ENCODE measurements around the gene CCDC88C.

CCDC88C gene

DNA sequence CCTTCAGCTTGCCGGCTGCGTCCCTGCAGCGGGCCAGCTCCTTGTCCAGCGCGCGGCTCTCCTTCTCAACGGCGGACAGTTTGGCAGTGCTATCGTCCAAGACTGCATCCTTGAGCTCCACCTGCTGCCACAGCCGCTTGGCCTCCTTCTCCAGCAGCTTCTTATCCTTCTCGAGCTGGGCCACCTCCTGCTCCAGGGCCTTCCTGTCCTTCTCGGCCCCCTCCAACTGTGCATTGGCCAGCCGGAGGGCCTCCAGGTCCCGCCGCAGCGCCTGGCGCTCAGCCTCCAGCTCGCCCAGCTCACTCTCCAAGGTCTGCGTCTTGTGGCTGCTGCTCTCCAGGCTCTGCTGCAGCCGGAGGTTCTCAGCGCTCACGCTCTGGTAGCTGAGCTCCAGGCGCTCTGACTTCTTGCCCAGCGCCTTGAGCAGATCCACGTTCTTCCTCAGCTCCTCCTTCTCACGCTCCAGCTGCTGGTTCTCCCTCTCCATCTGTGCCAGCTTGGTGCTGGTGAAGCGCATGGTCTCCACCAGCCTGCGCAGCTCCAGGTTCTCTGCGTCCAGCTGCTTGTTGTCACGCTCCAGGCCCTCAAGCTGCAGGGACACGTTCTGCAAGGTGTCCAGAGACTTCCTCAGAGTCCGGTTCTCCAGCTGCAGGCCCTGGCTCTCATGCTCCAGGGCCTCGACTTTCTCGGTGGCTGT is 104.3 kb downstream of the CCDC88C start:
- no peak overlapping the region for H3K4me3 ChIP-seq (ENCODE audit: low read length in 2 of 2)
- no peak overlapping the region for H3K9ac ChIP-seq (ENCODE audit: low read length in 2 of 2)
- H3K4me1 ChIP-seq (ENCODE audit: control insufficient read depth, insufficient read depth, low read length): peaks cover 11% of the 10 kb centered on the region
- H3K9me3 ChIP-seq (ENCODE audit: control insufficient read depth in 2 of 2, low read length in 2 of 2): no peaks in the 10 kb centered on the region
- H3K27ac ChIP-seq (ENCODE audit: low read length): no peak overlapping the region
- H3K27me3 ChIP-seq (ENCODE audit: control insufficient read depth in 1 of 2, insufficient read depth in 2 of 2, low read length in 2 of 2): no peaks in the 10 kb centered on the region
- H3K36me3 ChIP-seq (ENCODE audit: control insufficient read depth in 2 of 2, insufficient read depth in 2 of 2, low read length in 2 of 2): peaks cover 3 to 9% of the 10 kb centered on the region in 2 donors

DNA sequence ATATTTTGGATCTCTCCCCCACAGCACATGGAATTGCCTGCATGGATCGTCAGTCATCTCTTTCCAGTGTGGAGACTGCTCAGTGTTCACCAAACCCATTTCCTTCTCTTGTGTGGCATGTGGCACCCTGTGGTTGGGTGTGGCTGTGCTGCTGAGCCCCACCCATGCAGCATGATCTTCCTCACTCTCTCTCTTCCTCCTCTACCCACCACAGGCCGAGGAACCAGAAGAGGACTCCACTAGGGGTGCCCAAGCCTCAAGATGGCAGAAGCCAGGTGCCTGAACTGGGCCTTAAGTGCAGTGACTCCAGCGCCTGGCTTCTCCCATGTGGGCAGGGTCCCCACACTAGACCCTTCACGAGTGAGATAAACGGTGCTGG is 106.3 kb downstream of the CCDC88C start:
- no peaks in the 10 kb centered on the region for H3K27me3 ChIP-seq (ENCODE audit: control insufficient read depth in 1 of 2, insufficient read depth in 2 of 2, low read length in 2 of 2)
- H3K9ac ChIP-seq (ENCODE audit: low read length in 2 of 2): no peak overlapping the region
- no peaks in the 10 kb centered on the region for H3K4me1 ChIP-seq (ENCODE audit: control insufficient read depth, insufficient read depth, low read length)
- H3K27ac ChIP-seq (ENCODE audit: low read length): no peak overlapping the region
- no peak overlapping the region for H3K4me3 ChIP-seq (ENCODE audit: low read length in 2 of 2)
- no peaks in the 10 kb centered on the region for H3K9me3 ChIP-seq (ENCODE audit: control insufficient read depth in 2 of 2, low read length in 2 of 2)
- peaks cover 18 to 27% of the 10 kb centered on the region in 2 donors for H3K36me3 ChIP-seq (ENCODE audit: control insufficient read depth in 2 of 2, insufficient read depth in 2 of 2, low read length in 2 of 2)

DNA sequence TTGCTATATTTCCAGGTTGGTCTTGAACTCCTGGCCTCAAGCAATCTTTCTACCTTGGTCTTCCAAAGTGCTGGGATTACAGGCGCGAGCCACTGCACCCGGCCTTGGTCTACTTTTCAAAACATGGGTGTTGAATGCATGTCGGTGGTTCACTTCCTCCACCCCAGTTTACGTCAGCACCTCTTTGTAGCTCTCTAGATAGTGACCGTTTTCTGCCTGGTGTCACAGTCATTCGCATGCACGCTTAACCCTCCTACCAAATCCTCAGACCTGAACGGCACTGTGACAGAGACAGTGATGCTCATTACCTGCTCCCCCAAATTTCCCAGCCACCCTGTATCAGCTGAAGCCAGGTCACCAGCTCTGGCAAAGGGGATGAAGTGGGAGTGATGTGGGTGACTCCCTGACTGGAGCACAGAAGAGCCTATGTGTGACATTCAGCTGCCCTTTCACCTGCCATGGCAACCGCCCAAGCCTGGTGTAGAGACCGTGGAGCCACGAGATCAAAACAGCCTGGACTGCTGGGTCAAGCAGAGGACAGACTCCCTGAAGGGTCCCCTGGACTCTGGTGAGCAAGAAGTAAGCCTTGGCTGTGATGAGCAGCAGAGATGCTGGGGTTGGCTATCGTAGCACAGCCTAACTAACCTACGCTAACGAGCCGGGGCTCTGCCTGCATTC is 106.9 kb downstream of the CCDC88C start:
- H3K27ac ChIP-seq (ENCODE audit: low read length): no peak overlapping the region
- no peaks in the 10 kb centered on the region for H3K4me1 ChIP-seq (ENCODE audit: control insufficient read depth, insufficient read depth, low read length)
- no peak overlapping the region for H3K9ac ChIP-seq (ENCODE audit: low read length in 2 of 2)
- H3K27me3 ChIP-seq (ENCODE audit: control insufficient read depth in 1 of 2, insufficient read depth in 2 of 2, low read length in 2 of 2): no peaks in the 10 kb centered on the region
- no peaks in the 10 kb centered on the region for H3K9me3 ChIP-seq (ENCODE audit: control insufficient read depth in 2 of 2, low read length in 2 of 2)
- H3K4me3 ChIP-seq (ENCODE audit: low read length in 2 of 2): no peak overlapping the region
- peaks cover 23 to 28% of the 10 kb centered on the region in 2 donors for H3K36me3 ChIP-seq (ENCODE audit: control insufficient read depth in 2 of 2, insufficient read depth in 2 of 2, low read length in 2 of 2)

DNA sequence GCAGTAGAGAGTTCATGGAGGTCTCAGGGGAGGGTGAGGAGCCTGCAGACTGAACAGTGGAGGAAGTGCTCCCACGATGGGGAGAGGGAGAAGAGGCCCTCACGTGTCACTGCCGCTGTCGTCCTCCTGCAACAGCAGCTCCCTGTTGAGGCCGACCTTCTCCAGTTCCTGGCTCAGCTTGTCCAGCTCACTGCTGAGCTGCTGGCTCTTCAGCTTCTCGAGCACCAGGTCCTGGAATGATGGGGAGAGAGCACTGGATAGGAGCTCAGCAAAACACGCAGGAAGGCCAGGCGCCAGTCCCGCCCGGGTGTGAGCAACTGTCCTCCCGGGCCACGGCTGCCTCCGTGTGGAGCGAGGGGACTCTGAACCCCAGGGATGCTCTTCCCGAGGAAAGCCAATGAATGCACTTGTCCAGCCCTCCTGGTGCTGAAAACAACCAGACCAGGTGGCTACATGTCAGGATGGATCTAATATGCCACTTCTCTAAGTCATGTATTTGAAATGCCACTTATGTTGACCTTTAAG is 107.8 kb downstream of the CCDC88C start:
- no peaks in the 10 kb centered on the region for H3K27me3 ChIP-seq (ENCODE audit: control insufficient read depth in 1 of 2, insufficient read depth in 2 of 2, low read length in 2 of 2)
- H3K27ac ChIP-seq (ENCODE audit: low read length): no peak overlapping the region
- H3K9me3 ChIP-seq (ENCODE audit: control insufficient read depth in 2 of 2, low read length in 2 of 2): no peaks in the 10 kb centered on the region
- no peaks in the 10 kb centered on the region for H3K4me1 ChIP-seq (ENCODE audit: control insufficient read depth, insufficient read depth, low read length)
- H3K9ac ChIP-seq (ENCODE audit: low read length in 2 of 2): no peak overlapping the region
- no peak overlapping the region for H3K4me3 ChIP-seq (ENCODE audit: low read length in 2 of 2)
- H3K36me3 ChIP-seq (ENCODE audit: control insufficient read depth in 2 of 2, insufficient read depth in 2 of 2, low read length in 2 of 2): peaks cover 26 to 28% of the 10 kb centered on the region in 2 donors

DNA sequence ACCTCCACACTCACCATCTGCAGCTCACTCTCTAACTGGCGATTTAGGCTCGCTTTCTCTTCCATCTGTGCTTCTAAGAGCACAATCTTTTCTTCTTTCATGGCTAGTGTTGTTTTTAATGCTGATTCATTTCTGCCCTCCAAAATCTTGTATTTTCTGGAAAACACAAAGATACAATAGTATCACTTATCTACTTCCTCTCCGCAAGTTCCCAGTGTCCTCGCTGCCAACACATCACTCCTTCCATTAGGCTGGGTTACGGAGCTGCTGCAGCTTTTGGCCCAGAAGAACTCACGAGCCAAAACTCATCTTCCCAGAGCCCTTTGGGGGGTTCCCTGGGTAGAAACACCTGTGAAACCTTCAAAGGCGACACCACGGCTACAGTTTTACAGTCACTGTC is 109.3 kb downstream of the CCDC88C start:
- peaks cover 24 to 26% of the 10 kb centered on the region in 2 donors for H3K36me3 ChIP-seq (ENCODE audit: control insufficient read depth in 2 of 2, insufficient read depth in 2 of 2, low read length in 2 of 2)
- H3K9ac ChIP-seq (ENCODE audit: low read length in 2 of 2): no peak overlapping the region
- H3K9me3 ChIP-seq (ENCODE audit: control insufficient read depth in 2 of 2, low read length in 2 of 2): no peaks in the 10 kb centered on the region
- no peak overlapping the region for H3K27ac ChIP-seq (ENCODE audit: low read length)
- H3K27me3 ChIP-seq (ENCODE audit: control insufficient read depth in 1 of 2, insufficient read depth in 2 of 2, low read length in 2 of 2): no peaks in the 10 kb centered on the region
- peaks cover 2% of the 10 kb centered on the region for H3K4me1 ChIP-seq (ENCODE audit: control insufficient read depth, insufficient read depth, low read length)
- H3K4me3 ChIP-seq (ENCODE audit: low read length in 2 of 2): no peak overlapping the region

DNA sequence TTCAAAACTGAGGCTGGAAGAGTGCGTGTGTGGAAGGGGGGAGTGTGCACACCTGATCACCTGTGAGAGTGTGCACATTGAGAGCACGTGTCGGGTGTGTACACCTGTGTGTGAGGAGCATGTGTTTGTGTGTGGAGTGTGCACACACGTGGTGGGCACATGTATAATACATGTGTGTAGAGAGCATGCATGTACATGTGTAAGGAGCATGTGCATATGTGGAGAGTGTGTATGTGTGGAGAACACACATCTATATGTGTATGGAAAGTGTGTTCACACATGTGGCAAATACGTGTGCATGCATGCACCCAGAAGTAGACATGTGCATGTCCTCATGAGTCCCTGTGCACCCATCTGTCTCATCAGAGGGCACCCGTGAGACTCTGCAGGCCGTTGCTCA is 110.0 kb downstream of the CCDC88C start:
- Histone ChIP-seq H3K4me3 (ENCODE audit: low read length in 2 of 2) (no peak overlapping the region), H3K9ac (ENCODE audit: low read length in 2 of 2) (no peak overlapping the region), H3K9me3 (ENCODE audit: control insufficient read depth in 2 of 2, low read length in 2 of 2) (no peaks in the 10 kb centered on the region), H3K36me3 (ENCODE audit: control insufficient read depth in 2 of 2, insufficient read depth in 2 of 2, low read length in 2 of 2) (peaks cover 24 to 26% of the 10 kb centered on the region in 2 donors), H3K27ac (ENCODE audit: low read length) (no peak overlapping the region), H3K27me3 (ENCODE audit: control insufficient read depth in 1 of 2, insufficient read depth in 2 of 2, low read length in 2 of 2) (no peaks in the 10 kb centered on the region), H3K4me1 (ENCODE audit: control insufficient read depth, insufficient read depth, low read length) (peaks cover 4% of the 10 kb centered on the region)

DNA sequence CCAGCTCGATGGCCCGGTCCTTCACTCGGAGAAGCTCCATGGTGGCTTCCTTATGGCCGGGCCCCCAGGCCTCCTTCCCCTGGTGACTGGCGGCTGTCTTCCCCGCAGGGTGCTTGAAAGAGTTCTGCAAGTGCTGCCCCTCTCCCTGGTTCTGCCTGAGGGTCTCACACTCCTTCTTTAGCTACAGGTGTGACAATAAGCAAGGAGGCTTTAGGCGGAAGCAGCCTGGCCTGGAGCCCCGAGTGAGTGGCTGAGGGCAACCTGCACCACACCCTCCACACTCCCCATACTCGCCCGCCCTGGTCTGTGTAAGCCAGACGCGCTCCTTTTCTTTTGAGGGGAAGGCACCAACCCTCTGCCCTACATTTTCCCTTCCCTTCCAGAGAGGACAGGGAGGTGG is 110.6 kb downstream of the CCDC88C start:
- peaks cover 24 to 26% of the 10 kb centered on the region in 2 donors for H3K36me3 ChIP-seq (ENCODE audit: control insufficient read depth in 2 of 2, insufficient read depth in 2 of 2, low read length in 2 of 2)
- H3K27ac ChIP-seq (ENCODE audit: low read length): no peak overlapping the region
- H3K27me3 ChIP-seq (ENCODE audit: control insufficient read depth in 1 of 2, insufficient read depth in 2 of 2, low read length in 2 of 2): no peaks in the 10 kb centered on the region
- H3K9me3 ChIP-seq (ENCODE audit: control insufficient read depth in 2 of 2, low read length in 2 of 2): no peaks in the 10 kb centered on the region
- H3K4me1 ChIP-seq (ENCODE audit: control insufficient read depth, insufficient read depth, low read length): peaks cover 4% of the 10 kb centered on the region
- no peak overlapping the region for H3K9ac ChIP-seq (ENCODE audit: low read length in 2 of 2)
- H3K4me3 ChIP-seq (ENCODE audit: low read length in 2 of 2): no peak overlapping the region

DNA sequence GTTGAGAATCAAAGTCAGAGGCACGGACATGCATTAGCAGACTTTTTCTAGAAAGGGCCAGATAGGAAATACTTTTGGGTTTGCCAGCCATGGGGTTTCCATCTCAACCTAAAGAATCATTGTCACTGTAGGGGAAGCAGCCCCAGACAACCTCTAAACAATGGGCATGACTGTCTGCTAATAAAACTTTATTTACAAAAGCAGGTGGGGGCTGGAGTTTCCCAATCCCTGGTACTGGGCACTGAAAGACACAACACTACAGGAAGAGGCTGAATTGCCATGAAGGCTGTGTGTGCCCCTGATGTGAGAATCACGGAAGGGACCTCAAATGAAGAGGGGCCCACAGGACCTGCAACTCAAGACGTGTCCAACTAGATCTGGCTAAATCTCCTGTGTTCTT is 111.1 kb downstream of the CCDC88C start:
- H3K4me1 ChIP-seq (ENCODE audit: control insufficient read depth, insufficient read depth, low read length): peaks cover 4% of the 10 kb centered on the region
- no peak overlapping the region for H3K4me3 ChIP-seq (ENCODE audit: low read length in 2 of 2)
- no peak overlapping the region for H3K9ac ChIP-seq (ENCODE audit: low read length in 2 of 2)
- no peak overlapping the region for H3K27ac ChIP-seq (ENCODE audit: low read length)
- no peaks in the 10 kb centered on the region for H3K9me3 ChIP-seq (ENCODE audit: control insufficient read depth in 2 of 2, low read length in 2 of 2)
- H3K36me3 ChIP-seq (ENCODE audit: control insufficient read depth in 2 of 2, insufficient read depth in 2 of 2, low read length in 2 of 2): peaks cover 24 to 26% of the 10 kb centered on the region in 2 donors
- H3K27me3 ChIP-seq (ENCODE audit: control insufficient read depth in 1 of 2, insufficient read depth in 2 of 2, low read length in 2 of 2): no peaks in the 10 kb centered on the region

DNA sequence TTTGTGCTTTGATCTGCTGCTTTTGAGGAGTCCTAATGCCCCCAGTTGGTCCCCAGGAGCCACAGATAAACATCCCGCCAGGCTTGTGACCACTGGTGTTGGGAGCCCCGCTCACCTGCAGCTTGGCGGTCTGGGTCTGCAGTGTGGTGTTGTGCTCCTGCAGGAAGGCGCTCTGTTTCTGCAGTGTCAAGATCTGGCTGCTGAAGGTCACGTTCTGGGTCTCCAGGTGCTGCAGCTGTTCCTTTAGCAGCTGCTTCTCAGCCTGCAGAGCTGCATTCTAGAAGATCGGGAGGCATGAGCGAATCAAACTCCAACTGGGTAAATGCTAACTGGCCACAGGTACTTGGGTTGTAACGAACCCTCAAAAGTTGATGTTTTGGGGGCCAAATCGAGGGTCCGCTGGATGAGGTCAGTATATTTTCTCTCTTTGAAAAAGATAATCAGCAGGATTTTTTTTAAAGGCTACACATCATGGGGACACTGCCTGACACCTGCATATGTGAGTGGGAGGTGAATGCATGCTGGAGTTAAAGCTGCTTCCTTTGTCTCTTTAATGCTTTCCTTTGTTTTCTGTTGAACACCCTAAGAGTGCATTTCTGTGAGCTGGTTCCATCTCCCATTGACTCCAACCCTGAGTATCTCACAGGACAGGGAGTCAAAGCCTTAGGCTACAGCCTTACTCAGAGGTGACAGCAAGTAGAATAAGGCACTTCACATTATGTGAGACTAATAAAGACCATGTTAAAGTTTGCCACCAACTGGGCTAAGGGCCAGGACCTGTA is 111.8 kb downstream of the CCDC88C start:
- H3K9me3 ChIP-seq (ENCODE audit: control insufficient read depth in 2 of 2, low read length in 2 of 2): no peaks in the 10 kb centered on the region
- H3K27ac ChIP-seq (ENCODE audit: low read length): no peak overlapping the region
- no peak overlapping the region for H3K4me3 ChIP-seq (ENCODE audit: low read length in 2 of 2)
- H3K4me1 ChIP-seq (ENCODE audit: control insufficient read depth, insufficient read depth, low read length): peaks cover 4% of the 10 kb centered on the region
- H3K27me3 ChIP-seq (ENCODE audit: control insufficient read depth in 1 of 2, insufficient read depth in 2 of 2, low read length in 2 of 2): no peaks in the 10 kb centered on the region
- H3K9ac ChIP-seq (ENCODE audit: low read length in 2 of 2): no peak overlapping the region
- peaks cover 25 to 26% of the 10 kb centered on the region in 2 donors for H3K36me3 ChIP-seq (ENCODE audit: control insufficient read depth in 2 of 2, insufficient read depth in 2 of 2, low read length in 2 of 2)

DNA sequence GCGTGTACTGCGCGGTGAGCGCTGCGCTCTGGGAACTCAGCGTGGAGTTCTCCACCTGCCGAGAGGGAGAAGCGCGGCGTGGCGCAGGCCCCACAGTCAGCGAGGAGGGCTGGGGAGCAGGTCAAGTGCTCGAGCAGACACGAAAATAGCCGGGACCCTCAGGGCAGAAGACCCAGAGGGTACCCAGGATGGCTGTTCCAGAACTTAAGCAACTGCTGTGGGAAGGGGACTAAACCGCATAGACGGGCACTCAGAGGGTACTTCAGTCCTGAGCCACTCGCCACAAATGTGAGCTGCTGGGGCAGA is 113.7 kb downstream of the CCDC88C start:
- Histone ChIP-seq H3K4me3 (ENCODE audit: low read length in 2 of 2) (no peak overlapping the region), H3K27me3 (ENCODE audit: control insufficient read depth in 1 of 2, insufficient read depth in 2 of 2, low read length in 2 of 2) (no peaks in the 10 kb centered on the region), H3K4me1 (ENCODE audit: control insufficient read depth, insufficient read depth, low read length) (peaks cover 10% of the 10 kb centered on the region), H3K9ac (ENCODE audit: low read length in 2 of 2) (no peak overlapping the region), H3K9me3 (ENCODE audit: control insufficient read depth in 2 of 2, low read length in 2 of 2) (no peaks in the 10 kb centered on the region), H3K27ac (ENCODE audit: low read length) (no peak overlapping the region), H3K36me3 (ENCODE audit: control insufficient read depth in 2 of 2, insufficient read depth in 2 of 2, low read length in 2 of 2) (peaks cover 24 to 26% of the 10 kb centered on the region in 2 donors)
